Large intestine (tissue), 3 donors: ENCODE results near the gene MMP24OS. TPM values are rescaled to one million over a fixed set of nuclear protein-coding genes. Genes with fewer than 3 reads are reported as not detected.
"Not testable (repeated sequence)": the region's sequence is repeated elsewhere in the genome, so short reads cannot be mapped to it uniquely, and the experiment has no call there.

Experiments
- DNase-seq, 2 donors: peaks; one replicate each; pipeline versions ENCODE4 v3.0.0 to v3.0.0-alpha.2; 2013
- H3K27ac ChIP-seq: one replicate; pipeline ENCODE4 v1.5.1; 2013; ENCODE audit warnings: low read length
- H3K27me3 ChIP-seq: 2 replicates; pipeline ENCODE4 v1.6.1; 2013; ENCODE audit warnings: low read length; ENCODE audit not compliant: control insufficient read depth, insufficient read depth
- H3K36me3 ChIP-seq: 2 replicates; pipeline ENCODE4 v1.6.1; 2013; ENCODE audit warnings: low read length; ENCODE audit not compliant: control insufficient read depth, insufficient read depth
- H3K4me1 ChIP-seq: one replicate; pipeline ENCODE4 v1.6.1; 2013; ENCODE audit warnings: low read length; ENCODE audit not compliant: control insufficient read depth, insufficient read depth
- H3K4me3 ChIP-seq: one replicate; pipeline ENCODE4 v1.5.1; 2013; ENCODE audit warnings: low read length
- H3K9me3 ChIP-seq: one replicate; pipeline ENCODE4 v1.6.1; 2013; ENCODE audit warnings: mild to moderate bottlenecking, low read depth, low read length, moderate library complexity; ENCODE audit not compliant: control insufficient read depth
- WGBS: methylation state at CpG from one replicate; pipeline ENCODE4 v1.1.5; 2013; ENCODE audit warnings: low lambda C conversion rate; ENCODE audit not compliant: insufficient coverage; 5-methylcytosine and 5-hydroxymethylcytosine counted together
- polyA plus RNA-seq: library from polyadenylated mRNA; unstranded; fragments of 120-200 nt; gene quantifications from one replicate; pipeline ENCODE4 v1.2.1, GENCODE V29; 2013

The MMP24OS gene
- polyA plus RNA-seq, 1 donor, result 43.8 TPM

DNA sequence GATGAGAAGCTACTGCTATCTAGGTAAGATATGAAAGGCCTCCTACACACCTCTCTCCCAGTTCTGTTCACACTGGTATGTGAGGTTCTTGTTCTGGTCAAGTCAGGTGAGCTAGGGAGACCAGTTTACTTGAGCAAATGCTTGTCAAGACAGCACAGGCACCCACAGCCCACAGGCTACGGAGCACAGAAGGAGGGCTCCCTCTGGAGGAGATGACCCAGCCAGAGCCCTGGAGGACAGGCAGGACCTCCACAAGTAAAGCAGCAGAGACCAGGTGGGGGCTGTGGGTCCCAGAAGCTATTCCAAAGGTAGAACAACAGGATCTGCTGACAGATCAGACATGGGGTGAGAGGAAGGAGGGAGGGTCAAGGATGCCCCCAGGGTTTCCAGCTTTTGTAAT lies 13.2 kb downstream of the MMP24OS start:
- H3K9me3 ChIP-seq, result no peaks in the 10 kb centered on the region
- no peak overlapping the region for H3K27ac ChIP-seq

DNA sequence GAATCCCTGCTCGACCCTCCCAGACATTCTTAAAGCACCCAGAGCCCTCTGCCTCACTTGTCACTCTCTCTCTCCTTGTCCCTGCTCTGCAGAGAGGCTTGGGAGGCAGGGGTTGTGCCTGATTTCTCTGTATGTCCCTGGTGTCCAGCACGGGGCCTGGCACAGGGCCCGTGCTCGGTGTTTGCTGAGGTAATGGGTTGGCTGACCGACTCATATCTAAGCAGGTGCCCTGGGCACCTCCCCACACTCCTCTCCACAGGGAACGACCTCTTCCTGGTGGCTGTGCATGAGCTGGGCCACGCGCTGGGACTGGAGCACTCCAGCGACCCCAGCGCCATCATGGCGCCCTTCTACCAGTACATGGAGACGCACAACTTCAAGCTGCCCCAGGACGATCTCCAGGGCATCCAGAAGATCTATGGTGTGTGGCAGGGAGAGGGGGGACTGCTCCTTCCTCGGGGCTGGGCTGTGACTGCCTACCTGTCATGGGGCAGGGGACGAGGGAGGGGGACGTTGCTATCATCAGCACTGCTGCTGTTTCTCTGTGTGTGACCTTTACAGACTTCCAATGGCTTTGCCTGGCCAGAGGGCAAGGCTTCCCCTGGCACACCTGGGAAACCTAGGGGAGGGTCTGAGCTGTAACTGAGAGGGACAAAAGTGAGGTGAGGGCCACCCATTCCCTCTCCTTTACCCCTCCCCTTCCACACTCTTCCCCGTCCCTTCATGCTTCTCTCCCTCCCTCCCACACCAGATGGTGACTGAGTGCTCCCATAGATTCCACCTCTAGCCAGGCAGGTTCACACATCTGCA lies 14.2 kb downstream of the MMP24OS start:
- no peak for DNase-seq
- Histone ChIP-seq H3K27ac (peak overlapping the region; percentile 92), H3K36me3 (peaks cover 29% of the 10 kb centered on the region), H3K27me3 (no peaks in the 10 kb centered on the region), H3K9me3 (no peaks in the 10 kb centered on the region), H3K4me1 (peaks cover 16% of the 10 kb centered on the region), H3K4me3 (no peak overlapping the region)
- WGBS, result 80% methylated on average over 3 of the region's 17 CpGs

More for the DNA sequence above, 13.2 kb downstream of the MMP24OS start:
- Histone ChIP-seq H3K36me3 (peaks cover 31% of the 10 kb centered on the region), H3K4me1 (peaks cover 16% of the 10 kb centered on the region), H3K27me3 (no peaks in the 10 kb centered on the region), H3K4me3 (no peak overlapping the region)
- WGBS, result no CpG with 5 or more reads among the region's 1 CpG
- DNase-seq, result no peak

DNA sequence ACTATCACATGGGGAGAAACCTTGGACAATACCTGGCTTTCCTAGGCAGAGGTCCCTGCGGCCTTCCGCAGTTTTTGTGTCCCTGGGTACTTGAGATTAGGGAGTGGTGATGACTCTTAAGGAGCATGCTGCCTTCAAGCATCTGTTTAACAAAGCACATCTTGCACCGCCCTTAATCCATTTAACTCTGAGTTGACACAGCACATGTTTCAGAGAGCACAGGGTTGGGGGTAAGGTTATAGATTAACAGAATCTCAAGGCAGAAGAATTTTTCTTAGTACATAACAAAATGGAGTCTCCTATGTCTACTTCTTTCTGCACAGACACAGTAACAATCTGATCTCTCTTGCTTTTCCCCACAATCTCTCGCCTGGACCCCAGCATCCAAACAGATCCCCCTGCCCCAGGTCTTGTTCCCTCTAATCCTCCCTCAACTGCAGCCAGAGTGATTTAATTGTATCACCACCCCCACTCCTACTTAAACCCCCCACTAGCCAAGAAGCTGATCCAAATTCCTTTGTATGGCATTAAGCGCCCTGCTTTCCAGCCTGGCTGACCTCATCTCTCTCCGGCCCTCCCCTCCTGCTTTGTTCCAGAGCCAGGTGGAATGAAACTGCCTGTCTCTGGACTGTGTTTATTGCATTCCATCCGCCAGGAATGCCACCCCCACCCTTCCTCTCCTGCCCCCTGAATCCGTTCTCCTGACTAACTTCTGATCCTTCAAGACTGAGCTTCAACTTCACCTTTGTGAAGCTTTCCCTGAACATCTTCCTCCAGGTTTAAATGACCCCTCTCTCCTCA lies 15.0 kb downstream of the MMP24OS start:
- DNase-seq, result peak; percentile 75 to 76
- whole genome bisulfite sequencing, result 20% methylated on average over 1 of the region's 8 CpGs
- H3K4me3 ChIP-seq, H3K9me3 ChIP-seq, H3K27me3 ChIP-seq: not testable (repeated sequence)
- Histone ChIP-seq H3K36me3 (peaks cover 25% of the 10 kb centered on the region), H3K4me1 (peaks cover 16% of the 10 kb centered on the region), H3K27ac (peak overlapping the region; percentile 92)

DNA sequence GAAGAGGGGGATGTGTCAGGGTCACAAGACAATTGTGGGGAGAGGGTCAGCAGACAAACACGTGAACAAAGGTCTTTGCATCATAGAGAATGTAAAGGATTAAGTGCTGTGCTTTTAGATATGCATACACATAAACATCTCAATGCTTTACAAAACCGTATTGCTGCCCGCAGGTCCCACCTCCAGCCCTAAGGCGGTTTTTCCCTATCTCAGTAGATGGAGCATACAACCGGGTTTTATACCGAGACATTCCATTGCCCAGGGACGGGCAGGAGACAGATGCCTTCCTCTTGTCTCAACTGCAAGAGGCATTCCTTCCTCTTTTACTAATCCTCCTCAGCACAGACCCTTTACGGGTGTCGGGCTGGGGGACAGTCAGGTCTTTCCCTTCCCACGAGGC lies 15.6 kb downstream of the MMP24OS start:
- Histone ChIP-seq H3K36me3 (peaks cover 19% of the 10 kb centered on the region), H3K4me1 (peaks cover 21% of the 10 kb centered on the region)
- H3K27me3 ChIP-seq, H3K4me3 ChIP-seq, DNase-seq, H3K27ac ChIP-seq, H3K9me3 ChIP-seq: not testable (repeated sequence)
- no CpG with 5 or more reads among the region's 10 CpGs for WGBS

DNA sequence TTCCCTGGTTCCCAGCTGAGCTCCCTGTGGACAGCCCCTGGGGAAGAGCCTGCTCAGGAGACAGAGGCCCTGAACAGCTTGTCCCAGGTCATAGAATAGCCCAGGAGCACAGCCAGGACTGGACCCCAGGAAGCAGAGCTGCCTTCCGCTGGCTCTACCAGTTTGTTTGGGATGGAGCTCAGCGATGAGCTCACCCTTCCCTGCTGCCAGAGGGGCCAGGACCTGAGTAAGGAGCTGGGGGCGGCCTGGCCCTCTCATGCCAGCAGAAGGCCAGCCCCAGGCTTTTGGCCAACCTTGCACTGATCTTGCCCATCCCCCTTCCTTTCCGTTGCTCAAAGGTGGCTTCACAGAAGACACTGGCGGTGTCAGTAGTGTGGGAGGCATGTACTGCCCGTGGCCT lies 17.5 kb downstream of the MMP24OS start:
- whole genome bisulfite sequencing, result no CpG with 5 or more reads among the region's 6 CpGs
- no peak overlapping the region for H3K27ac ChIP-seq

DNA sequence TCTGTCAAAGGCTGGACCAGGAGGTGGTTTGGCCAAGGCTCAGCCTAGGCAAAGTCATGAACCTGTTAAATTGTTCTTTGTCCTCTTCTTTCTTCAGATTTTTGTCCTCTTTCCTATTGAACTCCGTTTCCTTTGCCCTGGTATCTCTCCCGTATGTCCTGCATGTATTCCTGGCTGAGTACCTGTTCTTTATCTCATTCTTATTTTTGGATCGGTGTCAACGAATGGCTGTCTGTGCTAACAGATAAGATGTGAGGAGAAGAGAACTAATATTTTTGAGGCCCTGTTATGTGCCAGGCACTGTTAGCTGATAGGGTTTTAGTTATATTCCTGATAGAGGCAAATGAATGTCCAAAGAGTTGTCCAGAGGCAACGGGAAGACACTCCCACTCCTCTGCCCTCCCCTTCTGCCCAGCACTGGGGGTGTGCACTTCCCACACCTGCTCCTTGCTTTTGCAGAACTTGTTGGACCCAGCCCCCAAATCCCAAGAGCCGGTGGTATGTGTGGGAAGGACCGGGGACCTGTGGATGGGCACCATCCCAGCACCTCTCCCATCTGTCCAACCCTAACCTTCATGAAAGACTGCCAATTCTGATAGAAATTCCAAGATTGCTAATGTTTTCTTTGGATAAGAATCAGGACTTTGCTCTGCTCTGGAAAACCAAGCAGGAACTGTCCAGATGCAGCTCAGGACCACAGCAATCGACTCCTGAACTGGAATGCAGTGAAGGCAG lies 20.6 kb downstream of the MMP24OS start:
- no peak for DNase-seq
- Histone ChIP-seq H3K36me3 (peaks cover 3% of the 10 kb centered on the region), H3K9me3 (no peaks in the 10 kb centered on the region), H3K27ac (no peak overlapping the region), H3K4me1 (peaks cover 6% of the 10 kb centered on the region), H3K27me3 (no peaks in the 10 kb centered on the region), H3K4me3 (no peak overlapping the region)
- 59% methylated on average over 2 of the region's 8 CpGs for WGBS

More for the DNA sequence above, 17.5 kb downstream of the MMP24OS start:
- H3K4me3 ChIP-seq, result no peak overlapping the region
- no peaks in the 10 kb centered on the region for H3K27me3 ChIP-seq
- no peaks in the 10 kb centered on the region for H3K9me3 ChIP-seq
- H3K36me3 ChIP-seq, result peaks cover 6% of the 10 kb centered on the region
- DNase-seq, result no peak
- peaks cover 21% of the 10 kb centered on the region for H3K4me1 ChIP-seq

DNA sequence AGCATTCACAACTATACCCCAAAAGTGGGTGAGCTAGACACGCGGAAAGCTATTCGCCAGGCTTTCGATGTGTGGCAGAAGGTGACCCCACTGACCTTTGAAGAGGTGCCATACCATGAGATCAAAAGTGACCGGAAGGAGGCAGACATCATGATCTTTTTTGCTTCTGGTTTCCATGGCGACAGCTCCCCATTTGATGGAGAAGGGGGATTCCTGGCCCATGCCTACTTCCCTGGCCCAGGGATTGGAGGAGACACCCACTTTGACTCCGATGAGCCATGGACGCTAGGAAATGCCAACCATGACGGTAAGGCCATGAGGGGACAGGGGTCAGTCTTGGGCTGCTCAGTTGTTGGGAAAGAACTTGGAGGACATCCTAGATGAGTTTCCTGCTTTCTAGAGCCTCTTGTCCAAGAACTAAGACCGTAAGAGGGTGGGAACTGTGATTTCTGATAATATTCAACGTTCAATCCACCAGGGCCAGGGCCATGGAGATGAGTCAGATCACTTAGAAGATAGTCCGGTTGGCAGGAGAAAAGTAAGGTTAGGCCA lies 23.4 kb downstream of the MMP24OS start:
- Histone ChIP-seq H3K9me3 (no peaks in the 10 kb centered on the region), H3K4me1 (peaks cover 5% of the 10 kb centered on the region), H3K27me3 (no peaks in the 10 kb centered on the region), H3K4me3 (no peak overlapping the region), H3K36me3 (no peaks in the 10 kb centered on the region), H3K27ac (no peak overlapping the region)
- 100% methylated on average over 1 of the region's 12 CpGs for WGBS
- DNase-seq, result no peak

DNA sequence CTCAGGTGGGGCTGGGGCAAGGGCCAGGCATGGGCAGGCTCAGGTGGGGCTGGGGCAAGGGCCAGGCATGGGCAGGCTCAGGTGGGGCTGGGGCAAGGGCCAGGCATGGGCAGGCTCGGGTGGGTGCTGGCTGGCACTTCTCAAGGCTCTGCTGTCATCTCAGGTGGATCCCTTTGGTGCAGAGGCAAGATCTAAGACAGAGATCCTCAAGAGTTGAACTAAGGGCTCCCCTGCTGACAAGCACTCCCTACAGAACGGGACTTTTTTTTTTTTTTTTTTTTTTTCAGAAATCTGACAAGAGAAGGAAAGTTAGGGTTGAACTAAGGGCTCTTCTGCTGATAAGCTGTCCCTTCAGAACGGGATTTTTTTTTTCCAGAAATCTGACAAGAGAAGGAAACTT lies 24.9 kb downstream of the MMP24OS start:
- Histone ChIP-seq H3K27ac (no peak overlapping the region), H3K4me3 (no peak overlapping the region), H3K36me3 (no peaks in the 10 kb centered on the region), H3K9me3 (no peaks in the 10 kb centered on the region), H3K27me3 (no peaks in the 10 kb centered on the region), H3K4me1 (peaks cover 5% of the 10 kb centered on the region)
- DNase-seq, result no peak
- WGBS, result 56% methylated on average over 1 of the region's 3 CpGs

DNA sequence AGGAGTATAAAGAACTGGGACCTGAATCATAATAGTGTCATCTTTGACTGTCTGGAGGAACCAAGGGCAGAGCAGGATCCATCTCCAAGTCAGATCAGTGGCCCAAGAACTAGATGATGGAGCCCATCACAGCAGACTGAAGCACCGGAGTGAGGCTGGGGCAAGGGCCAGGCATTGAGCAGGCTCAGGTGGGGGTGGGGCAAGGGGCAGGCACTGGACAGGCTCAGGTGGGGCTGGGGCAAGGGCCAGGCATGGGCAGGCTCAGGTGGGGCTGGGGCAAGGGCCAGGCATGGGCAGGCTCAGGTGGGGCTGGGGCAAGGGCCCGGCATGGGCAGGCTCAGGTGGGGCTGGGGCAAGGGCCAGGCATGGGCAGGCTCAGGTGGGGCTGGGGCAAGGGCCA lies 25.3 kb downstream of the MMP24OS start:
- DNase-seq, H3K9me3 ChIP-seq, H3K4me1 ChIP-seq, H3K36me3 ChIP-seq, H3K4me3 ChIP-seq, H3K27ac ChIP-seq, H3K27me3 ChIP-seq: not testable (repeated sequence)
- WGBS, result no CpG with 5 or more reads among the region's 2 CpGs

DNA sequence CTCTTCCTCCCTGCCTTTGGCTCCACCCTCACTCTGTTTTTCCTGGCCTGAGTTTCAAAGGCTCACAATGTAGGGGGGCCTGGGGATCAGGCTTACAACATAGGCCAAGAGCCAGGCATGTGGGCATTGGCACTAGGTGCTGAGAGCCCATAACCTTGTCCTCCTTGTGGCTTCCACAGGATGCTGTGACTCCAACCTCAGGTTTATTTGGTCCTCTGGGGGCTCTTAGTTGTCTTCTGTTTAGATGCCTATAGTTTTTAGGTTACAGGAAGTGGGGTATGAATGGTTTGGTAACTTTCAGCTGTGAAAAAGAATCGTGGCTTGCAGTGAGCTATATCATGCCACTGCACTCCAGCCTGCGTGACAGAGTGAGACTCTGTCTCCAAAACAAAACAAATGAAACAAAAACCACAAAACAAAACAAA lies 25.9 kb downstream of the MMP24OS start:
- no peak for DNase-seq
- Histone ChIP-seq H3K4me3 (no peak overlapping the region), H3K36me3 (no peaks in the 10 kb centered on the region), H3K4me1 (no peaks in the 10 kb centered on the region), H3K9me3 (no peaks in the 10 kb centered on the region), H3K27ac (no peak overlapping the region), H3K27me3 (no peaks in the 10 kb centered on the region)
- whole genome bisulfite sequencing, result no CpG with 5 or more reads among the region's 2 CpGs
